GM21447 (cell line): Measurements from ENCODE around the gene BCAM.

Experiments
- ATAC-seq: cut with Tn5 transposase; IDR thresholded peaks from one replicate; pipeline ENCODE4 v1.9.1; 2021; ENCODE audit not compliant: unreplicated experiment

BCAM gene

DNA sequence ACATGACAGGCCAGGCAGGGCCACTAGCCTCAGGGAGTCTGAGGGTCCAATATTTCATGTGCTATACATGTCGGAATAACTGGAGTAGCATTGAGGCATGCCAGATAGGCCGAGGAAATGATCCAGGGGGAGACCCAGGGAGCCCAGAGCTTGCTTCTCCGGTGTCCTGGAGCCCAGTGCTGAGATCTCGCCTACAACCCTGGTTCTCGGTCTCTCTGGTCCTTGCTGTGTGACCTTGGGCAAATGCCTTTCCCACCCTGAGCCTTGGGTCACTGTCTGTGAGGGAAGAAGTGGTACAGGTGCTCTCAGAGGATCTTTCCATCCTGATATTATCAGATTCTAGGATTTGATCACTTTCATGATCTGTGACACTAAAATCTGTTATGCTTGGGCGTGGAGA, 19.9 kb upstream of the BCAM start:
- ATAC-seq = no peak

DNA sequence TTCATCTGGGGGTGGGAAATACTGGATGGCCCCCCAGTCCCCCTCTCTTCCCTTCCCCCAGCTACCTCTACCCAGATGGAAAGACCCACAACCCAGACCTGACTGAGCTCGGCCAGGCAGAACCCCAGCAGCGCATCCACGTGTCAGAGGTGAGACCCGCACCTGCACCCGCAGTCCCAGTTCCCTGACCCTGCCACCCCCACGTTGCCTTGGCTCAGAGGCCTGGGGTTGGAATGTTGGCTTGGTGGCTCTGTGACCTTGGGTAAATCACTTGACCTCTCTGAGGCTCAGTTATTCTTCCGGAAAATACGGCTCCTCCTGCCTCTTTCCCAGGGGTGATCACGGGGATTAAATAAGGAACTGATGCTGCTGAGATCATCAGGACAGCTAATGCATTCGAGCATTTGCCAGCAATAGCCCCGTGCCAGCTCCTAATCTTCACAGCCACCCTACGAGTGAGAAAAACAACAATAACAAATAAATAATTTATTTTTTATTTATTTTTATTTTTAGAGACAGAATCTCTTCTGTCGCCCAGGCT, 18.9 kb upstream of the BCAM start:
- no peak for ATAC-seq

DNA sequence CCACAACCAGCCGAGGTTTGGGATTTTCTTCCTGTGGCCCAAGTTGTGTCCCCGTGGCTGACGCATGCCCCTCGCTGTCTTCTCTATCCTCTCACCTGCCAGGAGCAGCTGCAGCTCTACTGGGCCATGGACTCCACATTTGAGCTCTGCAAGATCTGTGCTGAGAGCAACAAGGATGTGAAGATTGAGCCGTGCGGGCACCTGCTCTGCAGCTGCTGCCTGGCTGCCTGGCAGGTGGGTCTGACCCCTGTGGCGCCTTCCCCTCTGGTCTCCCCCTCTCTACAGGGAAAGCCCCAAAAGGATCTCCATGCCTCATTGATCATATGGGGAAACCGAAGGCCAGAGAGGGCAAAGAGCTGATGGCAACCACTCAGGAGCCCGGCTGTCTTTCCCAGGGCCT, 16.6 kb upstream of the BCAM start:
- no peak for ATAC-seq

DNA sequence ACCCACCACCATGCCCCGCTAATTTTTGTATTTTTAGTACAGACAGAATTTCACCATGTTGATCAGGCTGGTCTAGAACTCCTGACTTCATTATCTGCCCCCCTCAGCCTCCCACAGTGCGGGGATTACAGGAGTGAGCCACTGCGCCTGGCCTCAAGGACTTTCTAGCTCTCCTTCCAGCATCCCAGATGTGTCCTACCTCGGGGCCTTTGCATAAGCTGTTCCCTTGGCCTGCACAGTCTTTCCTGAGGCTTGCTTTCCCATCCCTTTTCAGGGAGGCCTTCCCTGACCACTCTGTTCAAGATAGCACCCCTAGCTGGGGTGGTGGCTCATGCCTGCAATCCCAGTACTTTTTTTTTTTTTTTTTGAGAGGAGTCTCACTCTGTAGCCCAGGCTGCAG, 14.3 kb upstream of the BCAM start:
- ATAC-seq = no peak

- no peak for ATAC-seq
Observed at GRCh38 chr19:44795398-44795987, 13.4 kb upstream of the BCAM start.

- ATAC-seq = no peak
Observed at GRCh38 chr19:44796701-44797115, 12.2 kb upstream of the BCAM start.

GRCh38 chr19:44799627-44800346, 9.1 kb upstream of the BCAM start:
- ATAC-seq = no peak

- ATAC-seq = peak; percentile 53
Observed at GRCh38 chr19:44800461-44800860, 8.4 kb upstream of the BCAM start.

DNA sequence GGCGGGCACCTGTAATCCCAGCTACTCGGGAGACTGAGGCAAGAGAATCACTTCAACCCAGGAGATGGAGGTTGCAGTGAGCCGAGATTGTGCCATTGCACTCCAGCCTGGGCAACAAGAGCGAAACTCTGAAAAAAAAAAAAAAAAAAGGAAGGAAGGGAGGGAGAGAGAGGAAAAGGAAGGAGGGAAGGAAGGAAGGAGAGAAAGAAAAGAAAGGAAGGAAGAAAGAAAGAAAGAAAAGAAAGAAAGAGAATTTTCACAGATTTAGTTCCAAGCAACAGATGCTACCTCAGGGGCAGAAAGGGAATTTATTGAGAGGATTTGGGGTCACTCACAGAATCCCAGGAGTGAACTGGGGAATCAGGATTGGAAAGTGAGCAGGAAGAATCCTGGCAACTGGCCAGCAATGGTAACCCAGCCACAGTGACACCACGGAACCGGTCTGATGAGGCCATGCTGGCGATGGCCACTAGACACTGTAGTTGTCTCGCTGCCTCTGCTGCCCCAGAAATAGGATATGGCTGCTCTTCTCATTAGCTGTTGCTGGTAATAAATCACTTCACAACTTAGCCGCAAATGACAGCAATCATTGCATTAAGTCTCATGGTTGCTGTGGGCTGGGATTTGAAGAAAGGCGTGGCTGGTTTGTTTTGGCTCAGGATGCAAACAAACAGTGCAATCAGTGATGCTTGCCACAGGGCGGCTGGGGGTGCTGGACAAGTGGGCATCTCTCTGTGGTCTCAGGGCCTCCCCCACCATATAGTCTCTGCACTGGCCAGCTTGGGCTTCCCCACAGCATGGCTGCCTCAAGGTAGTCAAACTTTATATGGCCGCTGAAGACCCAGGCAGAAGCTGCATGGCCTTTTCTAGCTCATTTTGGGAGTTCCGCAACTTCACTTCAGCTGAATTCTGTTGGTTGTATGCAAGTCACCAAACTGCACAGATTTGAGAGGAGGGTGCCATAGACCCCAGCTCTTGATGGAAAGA, 5.2 kb upstream of the BCAM start:
- ATAC-seq = no peak

- ATAC-seq = no peak
Observed at GRCh38 chr19:44806291-44806690, 2.6 kb upstream of the BCAM start.

GRCh38 chr19:44807162-44807561, 1.7 kb upstream of the BCAM start:
- ATAC-seq = no peak

- ATAC-seq = no peak
Observed at GRCh38 chr19:44807652-44808462, 1.0 kb upstream of the BCAM start.

GRCh38 chr19:44809577-44810233, 802 bp downstream of the BCAM start:
- ATAC-seq = no peak

- ATAC-seq = no peak
Observed at GRCh38 chr19:44810234-44811121, 1.6 kb downstream of the BCAM start.

GRCh38 chr19:44811122-44811419, 2.2 kb downstream of the BCAM start:
- no peak for ATAC-seq

- ATAC-seq = no peak
Observed at GRCh38 chr19:44812142-44812718, 3.3 kb downstream of the BCAM start.

DNA sequence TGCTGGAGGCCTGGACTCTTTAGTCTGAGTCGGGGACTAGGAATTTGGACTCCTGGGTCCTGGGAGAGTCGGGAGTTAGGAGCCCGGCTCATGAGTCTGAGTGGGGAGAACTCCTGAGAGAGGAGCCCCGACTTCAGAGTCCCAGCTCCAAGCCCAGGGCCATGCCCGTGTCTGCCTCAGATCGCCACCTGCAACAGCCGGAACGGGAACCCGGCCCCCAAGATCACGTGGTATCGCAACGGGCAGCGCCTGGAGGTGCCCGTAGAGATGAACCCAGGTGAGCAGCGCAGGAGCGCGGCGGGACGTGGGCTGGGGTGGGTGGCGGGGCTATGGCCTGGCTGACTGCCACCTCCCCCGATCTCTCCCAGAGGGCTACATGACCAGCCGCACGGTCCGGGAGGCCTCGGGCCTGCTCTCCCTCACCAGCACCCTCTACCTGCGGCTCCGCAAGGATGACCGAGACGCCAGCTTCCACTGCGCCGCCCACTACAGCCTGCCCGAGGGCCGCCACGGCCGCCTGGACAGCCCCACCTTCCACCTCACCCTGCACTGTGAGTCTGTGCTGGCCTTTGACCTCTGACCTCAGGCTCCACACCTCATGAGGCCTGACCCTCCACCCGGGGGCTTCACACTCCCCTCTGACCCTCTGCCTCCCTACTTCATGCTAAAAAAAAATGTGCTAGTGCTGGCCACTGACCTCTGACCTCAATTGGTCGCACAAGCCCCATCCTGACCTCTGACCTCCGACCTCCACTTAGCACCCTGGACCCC, 4.4 kb downstream of the BCAM start:
- no peak for ATAC-seq

DNA sequence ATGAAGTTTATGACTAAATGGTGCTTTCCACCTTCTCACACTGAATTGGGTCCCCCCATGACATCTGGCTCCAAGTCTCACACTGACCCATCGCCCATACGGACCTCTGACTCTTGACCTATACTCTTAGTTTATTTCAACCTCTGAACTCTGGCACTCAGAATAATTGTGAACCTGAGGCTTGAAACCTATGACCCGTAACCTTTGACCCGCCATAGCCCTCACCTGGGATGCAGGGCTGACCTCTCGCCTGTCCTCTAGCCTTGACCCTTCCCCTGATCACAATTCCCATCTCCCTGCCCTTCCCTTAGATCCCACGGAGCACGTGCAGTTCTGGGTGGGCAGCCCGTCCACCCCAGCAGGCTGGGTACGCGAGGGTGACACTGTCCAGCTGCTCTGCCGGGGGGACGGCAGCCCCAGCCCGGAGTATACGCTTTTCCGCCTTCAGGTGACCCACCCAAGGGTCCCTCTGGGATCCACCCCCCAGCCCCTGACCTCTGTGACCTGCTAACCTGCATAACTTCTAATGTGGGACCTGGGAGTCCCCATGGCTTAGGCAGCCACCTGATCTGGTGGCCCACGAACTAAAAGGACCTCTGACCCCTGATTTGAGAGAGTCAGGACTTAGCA, 5.1 kb downstream of the BCAM start:
- no peak for ATAC-seq
